HepG2 (cell line): Measurements from ENCODE around the gene TOMM40L. TPM values are rescaled to one million over a fixed set of nuclear protein-coding genes. Genes with fewer than 3 reads are reported as not detected.
A peak's percentile ranks its signal among the peaks of the same experiment; 100 is the strongest.

ENCODE experiments used
- ARNTL ChIP-seq: sonication (generic); formaldehyde crosslinking; IDR thresholded peaks from 2 replicates; pipeline ENCODE4 v1.4.0; 2020; ENCODE audit warnings: mild to moderate bottlenecking, missing genetic modification reagents
- CSRNP2 ChIP-seq: sonication (generic); formaldehyde crosslinking; conservative IDR thresholded peaks from 2 replicates; pipeline ENCODE4 v1.8.0; 2022; ENCODE audit warnings: low read depth, missing genetic modification reagents
- GATAD1 ChIP-seq: IDR thresholded peaks from 2 replicates; pipeline ENCODE4 v1.6.1; 2016; ENCODE audit warnings: missing genetic modification reagents, missing compliant biosample characterization
- KLF13 ChIP-seq: sonication (generic); formaldehyde crosslinking; IDR thresholded peaks from 2 replicates; pipeline ENCODE4 v1.4.0; 2020; ENCODE audit warnings: mild to moderate bottlenecking, missing genetic modification reagents
- MBD4 ChIP-seq: IDR thresholded peaks from 2 replicates; pipeline ENCODE4 v1.6.1; 2012; ENCODE audit warnings: low read length, inconsistent platforms, borderline replicate concordance
- PCBP2 ChIP-seq: fragments of 200-400 bp; formaldehyde crosslinking; optimal IDR thresholded peaks from 2 replicates; pipeline ENCODE3; 2018; ENCODE audit warnings: low read length, low read depth; ENCODE audit not compliant: poor library complexity, severe bottlenecking
- STAG1 ChIP-seq: sonication (generic); formaldehyde crosslinking; IDR thresholded peaks from 2 replicates; pipeline ENCODE4 v1.4.0; 2020; ENCODE audit warnings: missing genetic modification reagents
- TEAD3 ChIP-seq: optimal IDR thresholded peaks from 2 replicates; pipeline ENCODE3; 2016; ENCODE audit warnings: borderline replicate concordance
- ZMAT5 ChIP-seq: sonication (generic); formaldehyde crosslinking; IDR thresholded peaks from 2 replicates; pipeline ENCODE4 v1.5.0; 2020; ENCODE audit warnings: mild to moderate bottlenecking, low read depth, missing genetic modification reagents, borderline replicate concordance
- ZNF616 ChIP-seq: sonication (generic); formaldehyde crosslinking; IDR thresholded peaks from 2 replicates; pipeline ENCODE4 v1.5.0; 2020; ENCODE audit warnings: low read depth, mild to moderate bottlenecking, missing genetic modification reagents
- ZNF687 ChIP-seq: sonication (generic); formaldehyde crosslinking; IDR thresholded peaks from 2 replicates; pipeline ENCODE4 v1.5.1; 2020; ENCODE audit warnings: mild to moderate bottlenecking, missing genetic modification reagents, moderate library complexity
- ZNF720 ChIP-seq: sonication (generic); formaldehyde crosslinking; IDR thresholded peaks from 2 replicates; pipeline ENCODE4 v1.4.0; 2020; ENCODE audit warnings: missing genetic modification reagents
- polyA plus RNA-seq, 8 experiments: library from polyadenylated mRNA; depleted of rRNA in 3 of 8; stranded (reverse) in 7 of 8; unstranded in 1 of 8; fragments of >200 nt; fragmentation: Illumina TruSeq in 4 of 8; extraction: Trizol in 4 of 8; gene quantifications; 2 replicates each; pipeline versions ENCODE4 v1.2.1 to v1.2.3, GENCODE V29; 2011 to 2016; ENCODE audit warnings: low read depth in 4 of 8, missing spikeins in 1 of 8, mixed read lengths in 1 of 8; ENCODE audit not compliant: insufficient read depth in 1 of 8
- total RNA-seq, 5 experiments: library from RNA; depleted of rRNA; stranded (reverse); fragments of >200 nt; fragmentation: Illumina TruSeq; extraction: Trizol; gene quantifications; 2 replicates each; pipeline ENCODE4 v1.2.3, GENCODE V29; 2016; ENCODE audit warnings: low read depth in 1 of 5
- TF ChIP-seq, protein P1 (sequence below): sonication (generic); formaldehyde crosslinking; IDR thresholded peaks from 2 replicates; pipeline ENCODE4 v1.8.0; 2022; ENCODE audit warnings: missing genetic modification reagents, low read depth, mild to moderate bottlenecking, borderline replicate concordance
- TF ChIP-seq, protein P2 (sequence below): sonication (generic); formaldehyde crosslinking; IDR thresholded peaks from 2 replicates; pipeline ENCODE4 v1.4.0; 2020; ENCODE audit warnings: missing genetic modification reagents
- TF ChIP-seq, protein P3 (sequence below): IDR thresholded peaks from 2 replicates; pipeline ENCODE4 v1.6.1; 2012; ENCODE audit warnings: inconsistent platforms
- TF ChIP-seq, protein P4 (sequence below): sonication (generic); formaldehyde crosslinking; conservative IDR thresholded peaks from 2 replicates; pipeline ENCODE4 v1.5.0; 2020; ENCODE audit warnings: missing genetic modification reagents

Gene TOMM40L
- total and polyA plus RNA-seq, 2 of the 13 experiments (the other 11 are each of a cell fraction or from before 2014, with no cell fraction given), result 14.1 to 26.2 TPM

- TF ChIP-seq, protein P1, sequence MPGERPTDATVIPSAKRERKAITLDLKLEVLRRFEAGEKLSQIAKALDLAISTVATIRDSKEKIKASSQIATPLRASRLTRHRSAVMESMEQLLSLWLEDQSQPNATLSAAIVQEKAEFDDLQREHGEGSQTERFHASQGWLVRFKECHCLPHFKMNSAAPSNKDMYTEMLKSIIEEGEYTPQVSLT (CRISPR knock-in tag), result no peak
- TF ChIP-seq ZNF687 (CRISPR knock-in tag) (peak; percentile 30; the same call in 1 of the 2 replicates), GATAD1 (CRISPR knock-in tag) (no peak), CSRNP2 (no peak), ARNTL (no peak), MBD4 (no peak), KLF13 (CRISPR knock-in tag) (no peak), ZMAT5 (CRISPR knock-in tag) (no peak), STAG1 (CRISPR knock-in tag) (no peak), PCBP2 (no peak), ZNF616 (CRISPR knock-in tag) (no peak), ZNF720 (CRISPR knock-in tag) (no peak), TEAD3 (peak; percentile 33)
- TF ChIP-seq, protein P2, sequence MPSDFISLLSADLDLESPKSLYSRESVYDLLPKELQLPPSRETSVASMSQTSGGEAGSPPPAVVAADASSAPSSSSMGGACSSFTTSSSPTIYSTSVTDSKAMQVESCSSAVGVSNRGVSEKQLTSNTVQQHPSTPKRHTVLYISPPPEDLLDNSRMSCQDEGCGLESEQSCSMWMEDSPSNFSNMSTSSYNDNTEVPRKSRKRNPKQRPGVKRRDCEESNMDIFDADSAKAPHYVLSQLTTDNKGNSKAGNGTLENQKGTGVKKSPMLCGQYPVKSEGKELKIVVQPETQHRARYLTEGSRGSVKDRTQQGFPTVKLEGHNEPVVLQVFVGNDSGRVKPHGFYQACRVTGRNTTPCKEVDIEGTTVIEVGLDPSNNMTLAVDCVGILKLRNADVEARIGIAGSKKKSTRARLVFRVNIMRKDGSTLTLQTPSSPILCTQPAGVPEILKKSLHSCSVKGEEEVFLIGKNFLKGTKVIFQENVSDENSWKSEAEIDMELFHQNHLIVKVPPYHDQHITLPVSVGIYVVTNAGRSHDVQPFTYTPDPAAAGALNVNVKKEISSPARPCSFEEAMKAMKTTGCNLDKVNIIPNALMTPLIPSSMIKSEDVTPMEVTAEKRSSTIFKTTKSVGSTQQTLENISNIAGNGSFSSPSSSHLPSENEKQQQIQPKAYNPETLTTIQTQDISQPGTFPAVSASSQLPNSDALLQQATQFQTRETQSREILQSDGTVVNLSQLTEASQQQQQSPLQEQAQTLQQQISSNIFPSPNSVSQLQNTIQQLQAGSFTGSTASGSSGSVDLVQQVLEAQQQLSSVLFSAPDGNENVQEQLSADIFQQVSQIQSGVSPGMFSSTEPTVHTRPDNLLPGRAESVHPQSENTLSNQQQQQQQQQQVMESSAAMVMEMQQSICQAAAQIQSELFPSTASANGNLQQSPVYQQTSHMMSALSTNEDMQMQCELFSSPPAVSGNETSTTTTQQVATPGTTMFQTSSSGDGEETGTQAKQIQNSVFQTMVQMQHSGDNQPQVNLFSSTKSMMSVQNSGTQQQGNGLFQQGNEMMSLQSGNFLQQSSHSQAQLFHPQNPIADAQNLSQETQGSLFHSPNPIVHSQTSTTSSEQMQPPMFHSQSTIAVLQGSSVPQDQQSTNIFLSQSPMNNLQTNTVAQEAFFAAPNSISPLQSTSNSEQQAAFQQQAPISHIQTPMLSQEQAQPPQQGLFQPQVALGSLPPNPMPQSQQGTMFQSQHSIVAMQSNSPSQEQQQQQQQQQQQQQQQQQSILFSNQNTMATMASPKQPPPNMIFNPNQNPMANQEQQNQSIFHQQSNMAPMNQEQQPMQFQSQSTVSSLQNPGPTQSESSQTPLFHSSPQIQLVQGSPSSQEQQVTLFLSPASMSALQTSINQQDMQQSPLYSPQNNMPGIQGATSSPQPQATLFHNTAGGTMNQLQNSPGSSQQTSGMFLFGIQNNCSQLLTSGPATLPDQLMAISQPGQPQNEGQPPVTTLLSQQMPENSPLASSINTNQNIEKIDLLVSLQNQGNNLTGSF (CRISPR knock-in tag), result no peak
- TF ChIP-seq, protein P3, sequence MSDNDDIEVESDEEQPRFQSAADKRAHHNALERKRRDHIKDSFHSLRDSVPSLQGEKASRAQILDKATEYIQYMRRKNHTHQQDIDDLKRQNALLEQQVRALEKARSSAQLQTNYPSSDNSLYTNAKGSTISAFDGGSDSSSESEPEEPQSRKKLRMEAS, result no peak
- TF ChIP-seq, protein P4, sequence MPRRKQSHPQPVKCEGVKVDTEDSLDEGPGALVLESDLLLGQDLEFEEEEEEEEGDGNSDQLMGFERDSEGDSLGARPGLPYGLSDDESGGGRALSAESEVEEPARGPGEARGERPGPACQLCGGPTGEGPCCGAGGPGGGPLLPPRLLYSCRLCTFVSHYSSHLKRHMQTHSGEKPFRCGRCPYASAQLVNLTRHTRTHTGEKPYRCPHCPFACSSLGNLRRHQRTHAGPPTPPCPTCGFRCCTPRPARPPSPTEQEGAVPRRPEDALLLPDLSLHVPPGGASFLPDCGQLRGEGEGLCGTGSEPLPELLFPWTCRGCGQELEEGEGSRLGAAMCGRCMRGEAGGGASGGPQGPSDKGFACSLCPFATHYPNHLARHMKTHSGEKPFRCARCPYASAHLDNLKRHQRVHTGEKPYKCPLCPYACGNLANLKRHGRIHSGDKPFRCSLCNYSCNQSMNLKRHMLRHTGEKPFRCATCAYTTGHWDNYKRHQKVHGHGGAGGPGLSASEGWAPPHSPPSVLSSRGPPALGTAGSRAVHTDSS (CRISPR knock-in tag), result no peak
Measured at GRCh38 chr1:161200421-161200991, 25.4 kb upstream of the TOMM40L start (continued).
